Activated CD8-positive, alpha-beta memory T cell treated with anti-CD3 and anti-CD28 coated beads, Interleukin-2, amount 50 U/mL, for 24 hours (primary cell): Measurements from ENCODE around the gene RIN3.

Experiments used
- DNase-seq: peaks from one replicate; pipeline ENCODE4 v3.0.0-alpha.2; 2020; ENCODE audit errors: extremely low read depth

RIN3 gene

DNA sequence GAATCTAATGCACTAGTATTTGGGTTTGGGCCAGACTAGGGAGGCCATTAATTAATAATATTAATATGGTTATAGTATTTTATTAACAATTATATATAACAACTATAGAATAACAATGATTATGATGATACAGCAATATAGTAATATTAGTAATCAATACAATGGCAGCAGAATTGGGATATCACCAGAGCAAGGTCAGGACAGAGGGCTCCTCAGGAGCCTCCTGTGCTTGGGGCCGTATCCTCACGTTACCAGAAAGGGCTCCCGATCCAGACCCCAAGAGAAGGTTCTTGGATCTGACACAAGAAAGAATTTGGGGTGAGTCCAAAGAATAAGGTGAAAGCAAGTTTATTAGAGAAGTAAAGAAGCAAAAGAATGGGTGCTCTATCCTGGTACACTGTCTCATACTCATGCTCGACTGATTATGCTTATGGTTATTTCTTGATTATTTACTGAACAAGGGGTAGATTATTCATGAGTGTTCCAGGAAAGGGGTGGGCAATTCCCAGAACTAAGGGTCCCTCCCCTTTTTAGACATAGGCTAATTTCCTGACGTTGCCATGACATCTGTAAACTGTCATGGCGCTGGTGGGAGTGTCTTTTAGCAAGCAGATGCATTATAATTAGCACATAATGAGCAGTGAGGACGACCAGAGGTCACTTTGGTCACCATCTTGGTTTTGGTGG, 61.6 kb downstream of the RIN3 start:
- DNase-seq, result no peak

DNA sequence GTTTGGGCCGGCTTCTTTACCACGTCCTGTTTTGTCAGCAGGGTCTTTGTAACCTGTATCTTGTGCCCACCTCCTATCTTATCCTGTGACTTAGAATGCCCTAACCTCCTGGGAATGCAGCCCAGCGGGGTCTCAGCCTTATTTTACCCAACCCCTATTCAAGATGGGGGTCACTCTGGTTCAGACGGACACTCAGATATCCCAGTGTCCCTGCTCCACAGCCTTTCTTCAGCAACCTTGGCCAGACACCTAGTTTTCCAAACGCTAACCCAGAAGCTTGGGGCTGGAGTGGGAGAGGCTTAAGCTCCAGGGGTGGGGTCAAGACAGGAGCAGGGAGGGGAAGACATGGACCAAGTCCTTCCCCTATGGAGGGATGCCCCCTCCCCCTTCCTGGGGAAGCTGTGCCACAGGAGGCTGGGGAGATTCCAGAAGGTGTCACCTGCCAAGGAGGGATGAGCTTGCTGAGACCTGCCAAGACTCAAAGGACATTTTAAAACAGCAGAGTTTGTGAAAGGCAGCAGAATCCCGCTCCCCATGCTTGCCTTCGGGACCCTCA, 62.2 kb downstream of the RIN3 start:
- no peak for DNase-seq

DNA sequence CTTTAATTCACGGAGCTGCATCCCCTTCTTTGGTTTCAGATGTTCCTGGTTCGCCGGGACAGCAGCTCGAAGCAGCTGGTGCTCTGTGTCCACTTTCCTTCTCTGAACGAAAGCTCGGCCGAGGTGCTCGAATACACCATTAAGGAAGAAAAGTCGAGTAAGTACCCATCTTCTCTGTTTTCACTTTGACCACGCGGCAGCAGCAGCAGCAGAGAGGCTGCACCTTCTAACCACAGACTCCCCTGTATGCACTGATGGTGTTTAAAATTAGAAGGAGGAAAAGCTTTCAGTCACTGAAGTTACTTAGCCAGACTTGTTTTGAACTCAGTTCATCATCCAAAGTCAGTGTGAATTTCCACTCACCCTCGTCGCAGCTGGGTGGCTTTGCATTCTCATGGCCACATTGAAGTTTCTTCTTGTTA, 63.8 kb downstream of the RIN3 start:
- no peak for DNase-seq

DNA sequence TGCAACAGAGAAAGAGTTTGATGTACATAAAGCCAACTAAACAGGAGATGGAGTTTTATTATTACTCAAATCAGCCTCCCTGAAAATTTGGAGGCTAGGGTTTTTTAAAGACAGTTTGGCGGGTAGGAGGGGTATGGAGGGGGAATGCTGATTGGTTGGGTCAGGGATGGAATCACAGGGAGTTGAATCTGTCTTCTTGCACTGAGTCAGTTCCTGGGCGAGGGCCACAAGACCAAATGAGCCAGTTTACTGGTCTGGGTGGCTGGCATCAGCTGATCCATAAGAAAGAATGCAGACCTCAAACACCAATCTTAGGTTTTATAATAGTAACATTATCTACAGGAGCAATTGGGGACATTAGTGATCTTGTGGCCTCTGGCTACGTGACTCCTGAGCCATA, 64.9 kb downstream of the RIN3 start:
- no peak for DNase-seq

DNA sequence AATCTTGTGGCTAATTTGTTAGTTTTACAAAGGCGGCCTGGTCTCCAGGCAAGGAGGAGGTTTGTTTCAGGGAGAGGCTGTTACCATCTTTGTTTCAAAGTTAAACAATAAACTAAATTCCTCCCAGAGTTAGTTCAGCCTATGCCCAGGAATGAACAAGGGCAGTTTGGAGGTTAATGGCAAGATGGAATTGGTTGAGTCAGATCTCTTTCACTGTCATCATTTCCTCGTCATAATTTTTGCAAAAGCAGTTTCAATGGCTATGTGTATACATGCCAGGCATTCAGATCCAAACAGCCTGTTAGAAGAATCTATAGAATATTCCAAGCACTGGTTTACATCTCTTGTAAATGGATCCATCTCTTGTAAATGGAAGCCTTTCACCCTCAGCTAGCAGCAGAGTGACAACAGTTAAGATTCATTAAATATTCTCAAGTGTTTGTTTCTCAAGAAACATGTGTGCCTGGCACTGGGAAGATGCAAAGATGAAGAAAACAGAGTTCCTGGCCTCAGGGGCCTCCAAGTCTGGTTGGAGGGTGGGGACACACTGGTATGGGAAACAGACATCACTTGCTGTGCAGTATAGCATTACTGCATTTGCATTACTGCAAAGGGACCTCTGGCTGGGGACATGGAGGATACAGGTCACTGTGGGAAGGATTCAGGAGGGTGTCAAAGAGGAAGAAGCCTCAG, 65.8 kb downstream of the RIN3 start:
- DNase-seq, result no peak

DNA sequence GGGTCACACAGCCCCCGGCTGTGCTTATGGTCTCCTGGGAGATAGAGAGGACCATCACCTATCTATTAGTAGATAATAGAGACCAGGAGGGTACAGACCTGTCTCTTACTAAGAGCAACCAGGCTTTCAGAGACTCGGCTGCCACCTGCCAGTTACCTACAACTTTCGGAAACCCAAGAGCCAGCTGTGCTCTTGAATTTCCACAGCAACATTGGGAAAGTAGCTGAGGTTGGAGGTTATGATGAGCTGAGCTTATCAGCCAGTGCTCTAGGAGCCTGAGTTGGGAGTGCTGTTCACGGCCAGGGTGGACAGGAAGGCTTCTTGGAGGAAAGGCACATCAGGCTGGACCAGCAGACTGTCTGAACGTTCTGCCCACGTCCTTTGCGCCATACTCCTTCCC, 67.6 kb downstream of the RIN3 start:
- no peak for DNase-seq

DNA sequence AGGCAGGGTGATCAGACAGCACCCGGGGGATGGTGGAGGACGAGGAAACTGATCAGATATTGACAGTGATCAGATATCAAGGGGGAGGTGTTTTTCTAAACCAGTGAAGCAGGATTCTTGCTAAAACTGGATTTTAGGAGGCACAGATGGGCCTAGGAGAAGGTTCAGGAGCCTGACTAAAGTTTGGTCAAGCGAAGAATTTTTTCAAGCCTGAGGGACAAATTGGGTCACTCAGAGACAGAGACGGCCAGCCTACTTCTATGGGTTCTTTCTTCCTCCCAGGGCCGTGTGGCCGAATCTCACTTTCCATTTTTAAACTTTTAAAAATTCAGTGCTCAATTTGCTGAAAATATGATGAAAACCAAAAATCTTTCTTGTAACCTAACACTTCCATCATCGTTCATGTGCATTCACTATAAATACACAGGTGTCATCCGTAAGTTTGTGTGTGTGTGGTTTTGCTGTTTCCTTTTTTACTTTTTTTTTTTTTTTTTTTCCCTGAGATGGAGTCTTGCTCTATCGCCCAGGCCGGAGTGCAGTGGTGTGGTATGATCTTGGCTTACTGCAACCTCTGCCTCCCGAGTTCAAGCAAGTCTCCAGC, 68.5 kb downstream of the RIN3 start:
- no peak for DNase-seq

DNA sequence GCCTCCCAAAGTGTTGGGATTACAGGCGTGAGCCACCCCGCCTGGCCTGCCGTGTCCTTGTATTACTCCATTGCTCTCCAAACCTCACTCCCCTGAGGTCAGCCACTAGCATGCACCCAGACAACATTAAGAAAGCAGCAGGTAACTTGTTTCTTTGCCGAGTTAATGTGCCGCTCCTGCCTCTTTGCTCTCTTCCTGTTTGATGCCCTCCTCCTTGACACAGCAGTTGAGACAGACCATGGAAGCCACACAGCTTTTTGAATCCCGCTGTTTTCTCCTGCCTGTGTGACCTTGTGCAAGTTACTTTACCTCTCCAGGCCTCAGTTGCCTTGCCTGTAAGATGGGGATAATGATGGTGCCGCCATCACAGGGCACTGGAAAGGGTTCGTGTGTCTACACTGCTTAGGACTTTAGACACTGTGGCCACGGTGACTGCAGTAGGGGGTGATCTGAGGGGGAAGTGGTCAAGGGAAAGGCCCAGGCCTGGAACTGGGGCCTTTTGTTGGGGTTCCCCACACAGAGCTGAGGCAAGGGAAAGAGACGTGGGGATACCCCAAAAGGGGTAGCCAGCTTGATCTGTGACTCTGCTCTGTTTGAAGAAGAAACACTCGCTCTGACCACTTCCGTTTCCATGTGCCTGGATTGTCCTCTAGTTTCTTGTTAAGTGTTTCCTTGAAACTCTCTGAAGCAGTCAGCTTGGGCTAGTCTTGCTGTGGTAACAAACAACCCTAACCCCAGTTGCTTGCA, 69.3 kb downstream of the RIN3 start:
- DNase-seq, result no peak

- DNase-seq, result no peak
Observed at GRCh38 chr14:92584220-92584619, 70.6 kb downstream of the RIN3 start.

DNA sequence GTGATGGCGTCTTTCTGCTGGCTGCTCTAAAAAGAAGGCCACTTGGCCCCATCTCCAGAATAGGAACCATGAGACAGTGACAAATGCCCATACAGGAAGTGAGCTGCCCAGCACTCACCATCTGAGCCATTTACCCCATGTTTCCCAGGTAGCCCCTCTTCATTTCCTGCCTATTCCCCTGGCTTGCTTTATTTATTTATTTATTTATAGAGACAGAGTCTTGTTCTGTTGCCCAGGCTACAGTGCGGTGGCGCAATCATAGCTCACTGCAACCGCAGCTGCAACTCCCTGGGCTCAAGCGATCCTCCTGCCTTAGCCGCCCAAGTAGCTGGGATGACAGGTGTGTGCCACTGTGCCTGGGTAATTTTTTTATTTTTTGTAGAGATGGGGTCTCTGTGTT, 71.2 kb downstream of the RIN3 start:
- DNase-seq, result no peak

GRCh38 chr14:92585981-92586937, 72.7 kb downstream of the RIN3 start:
- DNase-seq, result no peak

DNA sequence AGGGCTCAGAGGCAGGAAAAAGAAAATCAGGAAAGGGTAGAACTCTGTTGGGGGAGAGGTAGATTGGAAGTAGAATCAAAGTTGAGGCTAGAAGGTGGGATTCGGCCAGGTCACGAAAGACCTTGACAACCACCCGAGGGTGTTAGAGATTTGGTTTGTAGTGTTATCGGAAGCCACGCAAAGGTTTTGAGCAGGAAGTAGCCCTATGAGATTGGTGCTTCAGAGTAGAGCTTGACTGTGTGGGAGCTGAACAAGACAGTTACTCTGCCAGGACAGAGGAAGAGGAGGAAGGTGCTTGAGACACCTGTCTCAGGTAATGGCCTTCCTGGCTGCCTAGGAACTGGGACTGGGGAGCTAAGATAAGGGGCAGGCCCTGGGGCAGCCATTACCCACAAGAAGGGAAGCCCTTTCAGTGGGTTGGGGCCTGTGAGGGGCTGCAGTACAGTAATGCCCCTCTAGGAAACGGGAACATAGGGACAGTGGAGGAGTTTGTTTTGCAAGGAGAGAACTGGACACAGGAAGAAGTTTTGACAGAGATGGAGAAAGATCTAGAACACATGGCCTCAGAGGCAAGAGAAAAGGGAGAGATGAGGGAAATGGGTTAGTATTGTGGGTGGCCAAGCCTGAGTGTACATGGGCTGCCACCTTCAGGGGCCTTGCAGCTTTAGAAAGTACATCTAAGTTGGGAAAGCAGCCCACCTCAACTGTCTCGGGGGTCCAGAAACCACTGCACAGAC, 73.5 kb downstream of the RIN3 start:
- no peak for DNase-seq

DNA sequence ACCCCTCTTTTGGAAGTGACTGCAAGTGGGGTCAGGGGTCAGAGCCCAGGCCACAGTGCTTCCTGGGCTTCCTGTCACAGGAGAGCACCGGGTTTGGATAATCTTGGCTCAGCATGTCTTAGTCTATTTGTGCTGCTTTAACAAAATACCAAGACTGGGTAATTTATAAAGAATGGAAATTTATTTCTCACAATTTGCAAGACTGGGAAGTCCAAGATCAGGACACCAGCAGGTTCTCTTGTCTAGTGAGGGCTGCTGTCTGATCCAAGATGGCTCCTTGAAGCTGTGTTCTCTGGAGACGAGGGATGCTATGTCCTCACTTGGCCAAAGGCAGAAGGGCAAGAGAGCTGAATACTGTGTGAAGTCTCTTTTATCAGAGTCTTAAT, 74.1 kb downstream of the RIN3 start:
- no peak for DNase-seq

DNA sequence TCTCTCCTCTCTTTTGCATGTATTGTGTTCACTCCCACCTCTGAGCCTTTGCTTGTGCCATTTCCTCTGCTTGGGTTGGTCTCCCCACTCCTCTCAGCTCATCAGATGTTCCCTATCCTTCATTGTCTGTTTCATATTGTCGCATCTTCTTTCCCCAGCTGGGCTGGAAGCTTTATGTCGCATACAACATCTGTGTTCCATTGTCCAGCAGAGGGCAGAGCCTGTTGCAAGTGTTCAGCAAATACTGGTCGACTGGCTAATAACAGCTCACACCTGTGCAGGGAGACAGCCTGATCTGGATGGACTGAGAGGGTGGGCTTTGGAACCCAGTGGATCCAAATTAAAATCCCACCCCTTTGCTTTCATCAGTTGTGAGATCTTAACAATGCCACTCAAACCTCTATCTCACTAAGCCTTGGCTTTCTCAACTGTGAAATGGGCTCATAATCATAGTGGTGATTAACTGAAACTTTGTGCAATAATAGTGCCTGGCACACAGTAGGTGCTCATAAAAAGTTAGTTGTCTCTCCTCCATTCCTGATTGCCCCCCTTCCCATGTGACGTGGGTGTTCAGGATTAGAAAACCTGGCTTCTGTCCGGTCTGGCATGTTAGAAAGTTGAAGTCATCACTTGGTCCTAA, 75.8 kb downstream of the RIN3 start:
- DNase-seq, result no peak

DNA sequence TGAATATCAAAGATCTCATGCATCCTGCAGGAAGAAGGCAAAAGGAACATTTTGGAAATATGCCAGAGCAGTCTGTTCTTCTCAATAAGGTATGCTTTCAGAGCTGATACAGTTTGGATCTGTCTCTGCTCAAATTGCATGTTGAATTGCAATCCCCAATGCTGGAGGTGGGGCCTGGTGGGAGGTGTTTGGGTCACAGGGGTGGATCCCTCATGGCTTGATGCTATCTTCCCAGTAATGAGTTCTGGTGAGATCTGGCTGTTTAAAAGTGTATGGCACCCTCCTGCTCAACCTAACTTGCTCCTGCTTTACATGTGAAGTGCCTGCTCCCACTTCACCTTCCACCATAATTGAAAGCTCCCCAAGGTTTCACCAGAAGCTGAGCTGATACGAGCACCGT, 76.6 kb downstream of the RIN3 start:
- no peak for DNase-seq

DNA sequence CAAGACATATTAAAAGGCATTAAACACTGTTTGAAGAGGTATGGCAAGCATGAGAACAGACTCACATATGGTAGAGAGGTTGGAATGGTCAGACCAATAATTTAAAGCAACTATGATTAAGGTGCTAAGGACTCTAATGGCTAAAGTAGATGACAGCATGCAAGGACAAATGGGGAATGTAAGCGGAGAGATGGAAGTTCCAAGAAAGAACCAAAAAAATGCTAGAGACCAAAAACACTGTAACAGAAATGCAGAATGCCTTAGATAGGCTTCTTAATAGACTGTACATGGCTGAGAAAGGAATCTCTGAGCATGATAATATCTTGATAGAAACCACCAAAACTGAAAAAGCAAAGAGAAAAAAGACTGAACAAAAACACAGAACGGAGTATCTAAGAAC, 77.4 kb downstream of the RIN3 start:
- DNase-seq, result no peak

DNA sequence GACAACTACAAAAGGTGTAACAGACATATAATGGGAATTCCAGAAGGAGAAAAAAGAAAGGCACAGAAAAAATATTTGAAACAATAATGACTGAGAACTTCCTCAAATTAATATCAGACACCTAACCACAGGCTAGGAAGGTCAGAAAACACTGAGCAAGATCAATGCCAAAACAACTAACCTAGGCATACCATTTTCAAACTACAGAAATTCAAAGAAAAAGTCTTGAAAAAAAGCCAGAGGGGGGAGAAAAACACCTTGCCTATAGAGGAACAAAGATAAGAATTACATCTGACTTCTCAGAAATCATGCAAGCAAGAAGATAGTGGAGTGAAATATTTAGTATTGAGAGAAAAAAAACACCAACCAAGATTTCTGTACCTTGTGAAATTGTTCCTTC, 77.8 kb downstream of the RIN3 start:
- DNase-seq, result no peak

DNA sequence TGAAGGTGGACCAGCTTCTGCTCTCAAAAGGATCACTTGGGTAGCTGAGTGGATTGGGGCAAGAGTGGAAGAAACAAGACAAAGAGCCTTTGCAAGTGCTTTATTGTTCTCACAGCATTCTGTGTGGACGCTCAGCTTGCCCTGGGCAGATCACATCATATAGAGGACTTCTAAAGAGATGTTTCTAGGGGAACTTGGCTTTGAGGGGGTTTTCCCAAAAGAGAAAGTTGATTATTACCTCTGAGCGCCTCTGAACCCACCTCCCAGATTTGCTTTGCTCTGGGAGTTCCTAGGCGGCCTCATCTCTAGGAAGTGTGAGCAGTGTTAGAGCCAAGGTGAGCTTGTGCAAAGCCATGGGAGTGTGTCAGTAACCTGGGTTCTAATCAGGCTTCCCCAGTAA, 81.7 kb downstream of the RIN3 start:
- no peak for DNase-seq

GRCh38 chr14:92596331-92596907, 82.8 kb downstream of the RIN3 start:
- DNase-seq, result no peak
